Osteoblast (primary cell): ENCODE results near the gene DUSP1. TPM values are rescaled to one million over a fixed set of nuclear protein-coding genes. Genes with fewer than 3 reads are reported as not detected.

Source experiments
- DNase-seq: peaks from one replicate; pipeline ENCODE4 v3.0.0; 2011; ENCODE audit warnings: low spot score, mixed read lengths; ENCODE audit not compliant: insufficient read length; ENCODE audit errors: missing footprints
- H2AFZ ChIP-seq: 2 replicates; pipeline ENCODE4 v1.6.0; 2011; ENCODE audit warnings: mild to moderate bottlenecking, low read length
- H3K27ac ChIP-seq: 2 replicates; pipeline ENCODE4 v1.5.1; 2011; ENCODE audit warnings: mild to moderate bottlenecking, low read depth, low read length, moderate library complexity
- H3K27me3 ChIP-seq: 2 replicates; pipeline ENCODE4 v1.6.0; 2012; ENCODE audit warnings: mild to moderate bottlenecking, control low read depth, inconsistent platforms, low read length, moderate library complexity; ENCODE audit not compliant: insufficient read depth
- H3K36me3 ChIP-seq: 2 replicates; pipeline ENCODE4 v1.5.1; 2011; ENCODE audit warnings: mild to moderate bottlenecking, low read length, control low read depth, moderate library complexity; ENCODE audit not compliant: insufficient read depth
- H3K4me1 ChIP-seq: 2 replicates; pipeline ENCODE4 v1.5.1; 2011; ENCODE audit warnings: mild to moderate bottlenecking, low read length, control low read depth, moderate library complexity; ENCODE audit not compliant: insufficient read depth
- H3K4me2 ChIP-seq: 2 replicates; pipeline ENCODE4 v1.6.0; 2011; ENCODE audit warnings: mild to moderate bottlenecking, low read length; ENCODE audit not compliant: insufficient read depth
- H3K4me3 ChIP-seq: fragments of 200-600 bp; sonication (generic); 3 replicates; pipeline ENCODE4 v1.5.1; 2012; ENCODE audit warnings: mild to moderate bottlenecking, low read length, inconsistent platforms; ENCODE audit not compliant: insufficient read depth
- H3K79me2 ChIP-seq: 2 replicates; pipeline ENCODE4 v1.6.0; 2012; ENCODE audit warnings: mild to moderate bottlenecking, low read length, control low read depth, inconsistent platforms; ENCODE audit not compliant: insufficient read depth
- H3K9me3 ChIP-seq: 2 replicates; pipeline ENCODE4 v1.5.1; 2011; ENCODE audit warnings: low read depth, low read length, control low read depth
- H4K20me1 ChIP-seq: 2 replicates; pipeline ENCODE4 v1.6.0; 2012; ENCODE audit warnings: mild to moderate bottlenecking, low read length, control low read depth; ENCODE audit not compliant: insufficient read depth
- CTCF ChIP-seq: IDR thresholded peaks from 2 replicates; pipeline ENCODE4 v1.5.1; 2011; ENCODE audit warnings: mild to moderate bottlenecking, low read depth, low read length, moderate library complexity; ENCODE audit errors: extremely low read depth
- total RNA-seq: library from RNA; depleted of rRNA; stranded (reverse); fragments of >200 nt; gene quantifications from 2 replicates; pipeline ENCODE4 v1.2.3, GENCODE V29; 2012

DUSP1 gene
- total RNA-seq, 1 donor, result 74.6 TPM

DNA sequence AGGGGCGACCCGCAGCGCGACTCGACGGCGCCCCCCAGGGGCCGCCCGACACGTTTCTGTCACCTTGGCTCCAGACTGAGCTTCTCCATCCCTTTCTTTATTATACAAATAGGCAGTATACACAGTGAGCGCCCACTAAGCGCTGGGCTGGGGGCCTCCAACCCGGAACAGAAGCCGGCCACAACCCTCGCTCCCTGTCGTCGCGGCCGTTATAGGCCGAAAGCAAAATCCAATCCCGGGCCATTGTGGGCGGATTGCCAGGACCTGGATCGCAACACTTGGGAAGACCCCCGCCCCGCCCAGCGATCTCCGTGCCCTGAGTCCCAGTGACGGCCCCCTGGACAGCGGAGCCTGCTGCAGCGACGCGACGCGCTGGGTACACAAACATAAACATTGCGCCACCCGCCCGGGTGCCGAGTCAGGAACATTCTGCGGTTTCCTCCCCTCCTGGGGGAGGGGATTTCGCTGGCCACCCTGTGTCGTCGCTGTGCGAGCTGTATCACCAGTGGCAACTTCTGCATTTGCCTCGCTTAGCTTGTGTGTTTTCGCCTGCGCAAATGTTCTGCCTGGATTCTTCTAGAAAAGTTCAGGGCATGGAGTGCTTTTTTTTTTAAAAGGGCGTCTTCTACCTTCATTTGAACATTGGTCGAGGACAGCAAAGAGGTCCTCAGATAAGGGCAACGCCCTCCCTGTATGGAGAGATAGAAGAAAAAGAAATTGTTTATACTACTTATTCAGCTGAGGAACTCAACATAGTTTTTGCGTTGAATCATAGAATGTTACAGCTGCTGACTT, 1.3 kb upstream of the DUSP1 start:
- Histone ChIP-seq H3K36me3 (peaks cover 30% of the 10 kb centered on the region), H3K27ac (peak overlapping the region; percentile 100), H3K4me1 (peaks cover 59% of the 10 kb centered on the region), H3K79me2 (peaks cover 34% of the 10 kb centered on the region), H4K20me1 (peaks cover 32% of the 10 kb centered on the region), H3K9me3 (no peaks in the 10 kb centered on the region), H3K4me2 (peak overlapping the region; percentile 88), H2AFZ (no peak overlapping the region), H3K27me3 (no peaks in the 10 kb centered on the region), H3K4me3 (peak overlapping the region; percentile 72)
- peak; percentile 94 for DNase-seq
- peak; percentile 68 for TF ChIP-seq CTCF

DNA sequence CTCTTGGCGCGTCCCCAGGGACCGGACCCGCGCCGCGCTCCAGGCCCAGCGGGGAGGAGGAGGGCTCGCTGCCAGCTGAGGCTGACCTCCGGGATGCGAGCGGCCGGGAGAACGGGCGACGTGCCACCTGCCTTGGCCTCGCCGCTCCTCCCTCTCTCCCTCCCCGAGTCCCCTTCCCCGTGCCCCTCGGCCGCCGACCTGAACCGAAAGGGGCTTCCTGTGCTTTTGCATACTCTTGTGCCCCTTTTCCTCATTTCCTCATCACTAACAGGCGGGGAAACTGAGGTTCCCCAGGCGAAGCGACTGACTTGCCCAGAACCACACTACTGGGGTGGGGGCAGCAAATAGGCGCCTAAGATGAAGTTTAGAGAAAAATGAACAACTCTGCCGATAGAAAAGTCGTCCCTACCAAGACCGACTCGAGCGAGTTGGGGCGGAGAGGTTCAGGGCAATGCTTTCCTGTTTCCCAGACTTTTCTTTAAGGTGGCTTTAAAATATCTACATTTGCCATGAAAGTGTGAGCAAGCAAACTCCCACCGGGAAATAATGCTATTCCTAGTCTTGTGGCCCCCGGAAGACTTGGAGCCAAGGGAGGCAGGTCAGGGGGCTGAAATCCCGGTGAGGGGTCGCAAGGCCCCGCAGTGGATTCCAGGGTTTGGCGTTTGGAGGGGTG, 580 bp upstream of the DUSP1 start:
- Histone ChIP-seq H3K79me2 (peaks cover 34% of the 10 kb centered on the region), H3K27me3 (no peaks in the 10 kb centered on the region), H3K36me3 (peaks cover 30% of the 10 kb centered on the region), H3K9me3 (no peaks in the 10 kb centered on the region), H4K20me1 (peaks cover 32% of the 10 kb centered on the region), H3K4me2 (peak overlapping the region; percentile 88), H3K4me3 (peak overlapping the region; percentile 72), H2AFZ (no peak overlapping the region), H3K27ac (peak overlapping the region; percentile 100), H3K4me1 (peaks cover 53% of the 10 kb centered on the region)
- no peak for TF ChIP-seq CTCF
- DNase-seq, result no peak

DNA sequence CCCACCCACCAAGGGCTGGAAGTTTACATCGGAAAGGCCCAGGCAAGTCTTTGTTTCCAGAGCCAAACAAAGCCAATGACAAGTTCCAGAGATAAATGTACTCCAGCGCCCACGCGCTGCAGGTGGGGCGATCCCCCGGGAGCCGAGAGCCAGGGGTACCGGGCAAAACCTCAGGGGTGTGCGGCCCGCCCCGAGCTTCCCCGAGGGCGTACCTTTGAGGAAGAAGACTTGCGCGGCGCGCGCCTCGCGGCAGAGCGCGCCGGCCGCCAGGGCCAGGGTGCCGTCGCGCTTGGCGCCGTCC, 671 bp downstream of the DUSP1 start:
- Histone ChIP-seq H3K4me3 (peak overlapping the region; percentile 80), H4K20me1 (peaks cover 32% of the 10 kb centered on the region), H3K9me3 (no peaks in the 10 kb centered on the region), H3K36me3 (peaks cover 30% of the 10 kb centered on the region), H3K4me2 (peak overlapping the region; percentile 94), H3K27ac (peak overlapping the region; percentile 92), H3K27me3 (no peaks in the 10 kb centered on the region), H3K4me1 (peaks cover 54% of the 10 kb centered on the region), H2AFZ (no peak overlapping the region), H3K79me2 (peaks cover 34% of the 10 kb centered on the region)
- no peak for DNase-seq
- TF ChIP-seq CTCF, result no peak
